Mesothelial cell of epicardium (in vitro differentiated cells): Measurements from ENCODE around the gene MLIP. TPM values are rescaled to one million over a fixed set of nuclear protein-coding genes. Genes with fewer than 3 reads are reported as not detected.
"Not testable (repeated sequence)": the region's sequence is repeated elsewhere in the genome, so short reads cannot be mapped to it uniquely, and the experiment has no call there.

ENCODE experiments used
- DNase-seq, 2 experiments: peaks; one replicate each; pipeline ENCODE4 v3.0.0; 2021; ENCODE audit warnings: low spot score in 2 of 2; ENCODE audit not compliant: unreplicated experiment in 2 of 2
- H3K27ac Mint-ChIP-seq: 2 replicates; pipeline ENCODE4 v1.8.0; 2021; ENCODE audit warnings: mixed read lengths
- H3K27me3 Mint-ChIP-seq: 2 replicates; pipeline ENCODE4 v1.8.0; 2021; ENCODE audit warnings: low read depth, mixed read lengths
- H3K36me3 Mint-ChIP-seq: 2 replicates; pipeline ENCODE4 v1.8.0; 2021; ENCODE audit warnings: mixed read lengths
- H3K4me1 Mint-ChIP-seq: 2 replicates; pipeline ENCODE4 v1.8.0; 2021; ENCODE audit warnings: mixed read lengths
- H3K4me3 Mint-ChIP-seq: 2 replicates; pipeline ENCODE4 v1.8.0; 2021; ENCODE audit warnings: mild to moderate bottlenecking, moderate library complexity, mixed read lengths
- H3K9me3 Mint-ChIP-seq: 2 replicates; pipeline ENCODE4 v1.8.0; 2021; ENCODE audit warnings: mixed read lengths
- CTCF ChIP-seq: fragments of 200-600 bp; sonication (generic); IDR thresholded peaks from one replicate; pipeline ENCODE4 v1.5.0; 2021; ENCODE audit warnings: antibody characterized with exemption; ENCODE audit not compliant: unreplicated experiment
- total RNA-seq: library from RNA; stranded (reverse); gene quantifications from 3 replicates; pipeline ENCODE4 v1.2.1, GENCODE V29; 2021

The MLIP gene
- total RNA-seq, 1 donor from 2014 or later, result 0.78 TPM

- Mint-ChIP-seq H3K9me3 (peaks cover 3% of the 10 kb centered on the region), H3K36me3 (no peaks in the 10 kb centered on the region)
- no peak for DNase-seq
These were observed 127.2 kb downstream of the MLIP start for GRCh38 chr6:54238396-54238795.

GRCh38 chr6:54243699-54244098, 132.5 kb downstream of the MLIP start:
- Mint-ChIP-seq H3K4me1 (peaks cover 16% of the 10 kb centered on the region), H3K27me3 (no peaks in the 10 kb centered on the region), H3K27ac (no peak overlapping the region), H3K4me3 (no peak overlapping the region), H3K9me3 (no peaks in the 10 kb centered on the region), H3K36me3 (no peaks in the 10 kb centered on the region)
- TF ChIP-seq CTCF, result no peak
- DNase-seq, result no peak

More at GRCh38 chr6:54238396-54238795, 127.2 kb downstream of the MLIP start:
- Mint-ChIP-seq H3K4me1 (peaks cover 16% of the 10 kb centered on the region), H3K27me3 (no peaks in the 10 kb centered on the region), H3K27ac (peak overlapping the region; percentile 31), H3K4me3 (no peak overlapping the region)
- no peak for TF ChIP-seq CTCF

- DNase-seq, result no peak
- Mint-ChIP-seq H3K36me3 (no peaks in the 10 kb centered on the region), H3K9me3 (no peaks in the 10 kb centered on the region), H3K4me1 (peaks cover 12% of the 10 kb centered on the region), H3K4me3 (no peak overlapping the region), H3K27ac (no peak overlapping the region), H3K27me3 (no peaks in the 10 kb centered on the region)
- peak; percentile 70 for TF ChIP-seq CTCF
These were observed 133.2 kb downstream of the MLIP start for GRCh38 chr6:54244430-54244829.

GRCh38 chr6:54245265-54245664, 134.0 kb downstream of the MLIP start:
- no peaks in the 10 kb centered on the region for H3K27me3 Mint-ChIP-seq
- no peaks in the 10 kb centered on the region for H3K36me3 Mint-ChIP-seq
- H3K4me1 Mint-ChIP-seq, result peaks cover 12% of the 10 kb centered on the region
- no peak overlapping the region for H3K4me3 Mint-ChIP-seq
- no peak overlapping the region for H3K27ac Mint-ChIP-seq
- TF ChIP-seq CTCF, result no peak
- no peak for DNase-seq
- H3K9me3 Mint-ChIP-seq, result no peaks in the 10 kb centered on the region

- peaks cover 4% of the 10 kb centered on the region for H3K9me3 Mint-ChIP-seq
- H3K27me3 Mint-ChIP-seq, result no peaks in the 10 kb centered on the region
- peaks cover 9% of the 10 kb centered on the region for H3K4me1 Mint-ChIP-seq
- H3K36me3 Mint-ChIP-seq, result no peaks in the 10 kb centered on the region
- no peak for TF ChIP-seq CTCF
- no peak overlapping the region for H3K27ac Mint-ChIP-seq
- no peak for DNase-seq
- H3K4me3 Mint-ChIP-seq, result no peak overlapping the region
These were observed 137.1 kb downstream of the MLIP start for GRCh38 chr6:54248319-54248718.

- no peak overlapping the region for H3K27ac Mint-ChIP-seq
- H3K9me3 Mint-ChIP-seq, result peaks cover 4% of the 10 kb centered on the region
- no peak overlapping the region for H3K4me3 Mint-ChIP-seq
- peaks cover 8% of the 10 kb centered on the region for H3K4me1 Mint-ChIP-seq
- no peak for DNase-seq
- no peak for TF ChIP-seq CTCF
- H3K36me3 Mint-ChIP-seq, result no peaks in the 10 kb centered on the region
- no peaks in the 10 kb centered on the region for H3K27me3 Mint-ChIP-seq
These were observed 137.8 kb downstream of the MLIP start for GRCh38 chr6:54248994-54249393.

- DNase-seq, H3K9me3 Mint-ChIP-seq, H3K27me3 Mint-ChIP-seq, H3K4me3 Mint-ChIP-seq, H3K4me1 Mint-ChIP-seq, H3K36me3 Mint-ChIP-seq, H3K27ac Mint-ChIP-seq: not testable (repeated sequence)
These were observed 138.6 kb downstream of the MLIP start for GRCh38 chr6:54249812-54250211.
